ENCODE measurements around the gene GFPT1. TPM values are rescaled to one million over a fixed set of nuclear protein-coding genes. Genes with fewer than 3 reads are reported as not detected.

Gene GFPT1
- total RNA-seq, 1 experiment from 2014 or later, result 20.7 TPM

GRCh38 chr2:69315160-69315761 is 71.8 kb downstream of the GFPT1 start:
- POLR2A ChIA-PET (ENCODE audit: unreplicated experiment), result no interaction called here
- no peak overlapping the region for H3K4me2 ChIP-seq (ENCODE audit: low read length)
- ATAC-seq (no peak), DNase-seq (no peak)
- H3K36me3 ChIP-seq (ENCODE audit: low read depth, low read length), result no peaks in the 10 kb centered on the region
- H3K9ac ChIP-seq (ENCODE audit: low read length), result no peak overlapping the region
- no peaks in the 10 kb centered on the region for H3K4me1 ChIP-seq (ENCODE audit: insufficient read depth, low read length)
- H3K9me3 ChIP-seq (ENCODE audit: low read length), result no peaks in the 10 kb centered on the region
- no peak overlapping the region for H3K4me3 ChIP-seq (ENCODE audit: low read length)
- no peaks in the 10 kb centered on the region for H3K27me3 ChIP-seq (ENCODE audit: low read length)
- H2AFZ ChIP-seq (ENCODE audit: low read length), result no peak overlapping the region
- no peaks in the 10 kb centered on the region for H4K20me1 ChIP-seq (ENCODE audit: low read length)
- H3K9me2 ChIP-seq (replicated peaks; ENCODE audit: low read length), result no peaks in the 10 kb centered on the region
- intact Hi-C loops (cut with micrococcal nuclease), result no loop called here
- TF ChIP-seq EZH2phosphoT487 (IDR thresholded peaks at IDR 0.05; ENCODE audit: borderline replicate concordance, low read length) (no peak), CTCF (conservative IDR thresholded peaks at IDR 0.05; ENCODE audit: low read depth, low read length) (no peak), EZH2 (IDR thresholded peaks at IDR 0.05; ENCODE audit: low read length, unreplicated experiment) (no peak)
- no peaks in the 10 kb centered on the region for H3K79me2 ChIP-seq (ENCODE audit: low read length)
- peaks cover 4% of the 10 kb centered on the region for H3F3A ChIP-seq (ENCODE audit: low read length, unreplicated experiment)
- CTCF ChIA-PET, result no interaction called here
- BruUV-seq (replicated peaks), result no TSS peak
- H3K27ac ChIP-seq (ENCODE audit: low read length), result no peak overlapping the region

GRCh38 chr2:69311024-69311416 is 76.0 kb downstream of the GFPT1 start:
- no peak overlapping the region for H3K27ac ChIP-seq (ENCODE audit: low read length)
- CTCF ChIA-PET, result no interaction called here

More at GRCh38 chr2:69311024-69311416, 76.0 kb downstream of the GFPT1 start:
- Histone ChIP-seq H4K20me1 (ENCODE audit: low read length) (no peaks in the 10 kb centered on the region), H3K4me2 (ENCODE audit: low read length) (no peak overlapping the region), H3K4me1 (ENCODE audit: insufficient read depth, low read length) (peaks cover 16% of the 10 kb centered on the region), H3K9ac (ENCODE audit: low read length) (no peak overlapping the region), H3K36me3 (ENCODE audit: low read depth, low read length) (no peaks in the 10 kb centered on the region), H3K27me3 (ENCODE audit: low read length) (no peaks in the 10 kb centered on the region), H3K9me2 (replicated peaks; ENCODE audit: low read length) (no peaks in the 10 kb centered on the region), H3K4me3 (ENCODE audit: low read length) (no peak overlapping the region), H3K79me2 (ENCODE audit: low read length) (no peaks in the 10 kb centered on the region), H2AFZ (ENCODE audit: low read length) (no peak overlapping the region), H3F3A (ENCODE audit: low read length, unreplicated experiment) (peaks cover 4% of the 10 kb centered on the region), H3K9me3 (ENCODE audit: low read length) (no peaks in the 10 kb centered on the region)
- intact Hi-C loops (cut with micrococcal nuclease), result no loop called here
- POLR2A ChIA-PET (ENCODE audit: unreplicated experiment), result no interaction called here
- ATAC-seq, result no peak
- no TSS peak for BruUV-seq (replicated peaks)
- no peak for DNase-seq
- TF ChIP-seq EZH2phosphoT487 (IDR thresholded peaks at IDR 0.05; ENCODE audit: borderline replicate concordance, low read length), result no peak
- no peak for TF ChIP-seq EZH2 (IDR thresholded peaks at IDR 0.05; ENCODE audit: low read length, unreplicated experiment)
- TF ChIP-seq CTCF (conservative IDR thresholded peaks at IDR 0.05; ENCODE audit: low read depth, low read length), result no peak
